HuH-7 (cell line): ENCODE results near the gene STK32B.

Source experiments
- DNase-seq: peaks from one replicate; pipeline ENCODE4 v3.0.0; 2011; ENCODE audit warnings: low spot score

The STK32B gene

GRCh38 chr4:5125321-5125720 lies 74.0 kb downstream of the STK32B start:
- no peak for DNase-seq

- DNase-seq, result no peak
These were observed 75.0 kb downstream of the STK32B start for GRCh38 chr4:5126231-5126630.

- DNase-seq, result no peak
These were observed 75.6 kb downstream of the STK32B start for GRCh38 chr4:5126857-5127256.

GRCh38 chr4:5127556-5127955 lies 76.3 kb downstream of the STK32B start:
- no peak for DNase-seq

- no peak for DNase-seq
These were observed 77.3 kb downstream of the STK32B start for GRCh38 chr4:5128569-5128968.

GRCh38 chr4:5133201-5133600 lies 81.9 kb downstream of the STK32B start:
- DNase-seq, result no peak

GRCh38 chr4:5133933-5134594 lies 82.8 kb downstream of the STK32B start:
- no peak for DNase-seq

GRCh38 chr4:5134620-5135019 lies 83.3 kb downstream of the STK32B start:
- no peak for DNase-seq

- no peak for DNase-seq
These were observed 85.9 kb downstream of the STK32B start for GRCh38 chr4:5137226-5137625.

GRCh38 chr4:5137927-5138326 lies 86.6 kb downstream of the STK32B start:
- no peak for DNase-seq

- DNase-seq, result no peak
These were observed 87.1 kb downstream of the STK32B start for GRCh38 chr4:5138389-5138788.

- DNase-seq, result no peak
These were observed 87.9 kb downstream of the STK32B start for GRCh38 chr4:5139141-5139540.

GRCh38 chr4:5141802-5142201 lies 90.5 kb downstream of the STK32B start:
- no peak for DNase-seq

- DNase-seq, result no peak
These were observed 91.4 kb downstream of the STK32B start for GRCh38 chr4:5142726-5143125.

- no peak for DNase-seq
These were observed 92.1 kb downstream of the STK32B start for GRCh38 chr4:5143306-5143861.

GRCh38 chr4:5143940-5144339 lies 92.7 kb downstream of the STK32B start:
- DNase-seq, result no peak

GRCh38 chr4:5144384-5144783 lies 93.1 kb downstream of the STK32B start:
- no peak for DNase-seq

- no peak for DNase-seq
These were observed 95.0 kb downstream of the STK32B start for GRCh38 chr4:5146248-5146647.

- DNase-seq, result no peak
These were observed 101.2 kb downstream of the STK32B start for GRCh38 chr4:5152521-5152920.

GRCh38 chr4:5156682-5157081 lies 105.4 kb downstream of the STK32B start:
- no peak for DNase-seq

- DNase-seq, result no peak
These were observed 106.8 kb downstream of the STK32B start for GRCh38 chr4:5157791-5158770.

- DNase-seq, result no peak
These were observed 107.5 kb downstream of the STK32B start for GRCh38 chr4:5158825-5159224.

GRCh38 chr4:5160668-5161067 lies 109.4 kb downstream of the STK32B start:
- DNase-seq, result no peak
